PC-3 (cell line): ENCODE measurements around the gene TTC39B.

Source experiments
- EZH2phosphoT487 ChIP-seq: fragments of 300-600 bp; sonication (generic); IDR thresholded peaks from 2 replicates; pipeline ENCODE4 v1.6.1; 2018; ENCODE audit warnings: mild to moderate bottlenecking, antibody characterized with exemption, low read length, borderline replicate concordance
- TF ChIP-seq, protein P1 (sequence below): fragments of 300-600 bp; sonication (generic); conservative IDR thresholded peaks from 2 replicates; pipeline ENCODE4 v1.5.1; 2017; ENCODE audit warnings: antibody characterized with exemption, low read depth, mild to moderate bottlenecking, low read length

DNA sequence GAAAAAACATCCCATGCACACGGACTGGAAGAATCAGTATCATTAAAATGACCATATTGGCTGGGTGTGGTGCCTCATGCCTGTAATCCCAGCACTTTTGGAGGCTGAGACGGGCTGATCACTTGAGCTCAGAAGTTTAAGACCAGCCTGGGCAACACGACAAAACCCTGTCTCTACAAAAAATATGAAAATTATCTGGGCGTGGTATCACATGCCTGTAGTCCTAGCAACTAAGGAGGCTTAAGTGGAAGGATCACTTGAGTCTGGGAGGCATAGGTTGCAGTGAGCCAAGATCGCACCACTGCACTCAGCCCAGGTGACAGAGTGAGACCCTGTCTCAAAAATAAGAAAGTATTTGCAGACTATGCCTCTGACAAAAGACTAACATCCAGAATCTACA, 68.4 kb downstream of the TTC39B start:
- TF ChIP-seq, protein P1, sequence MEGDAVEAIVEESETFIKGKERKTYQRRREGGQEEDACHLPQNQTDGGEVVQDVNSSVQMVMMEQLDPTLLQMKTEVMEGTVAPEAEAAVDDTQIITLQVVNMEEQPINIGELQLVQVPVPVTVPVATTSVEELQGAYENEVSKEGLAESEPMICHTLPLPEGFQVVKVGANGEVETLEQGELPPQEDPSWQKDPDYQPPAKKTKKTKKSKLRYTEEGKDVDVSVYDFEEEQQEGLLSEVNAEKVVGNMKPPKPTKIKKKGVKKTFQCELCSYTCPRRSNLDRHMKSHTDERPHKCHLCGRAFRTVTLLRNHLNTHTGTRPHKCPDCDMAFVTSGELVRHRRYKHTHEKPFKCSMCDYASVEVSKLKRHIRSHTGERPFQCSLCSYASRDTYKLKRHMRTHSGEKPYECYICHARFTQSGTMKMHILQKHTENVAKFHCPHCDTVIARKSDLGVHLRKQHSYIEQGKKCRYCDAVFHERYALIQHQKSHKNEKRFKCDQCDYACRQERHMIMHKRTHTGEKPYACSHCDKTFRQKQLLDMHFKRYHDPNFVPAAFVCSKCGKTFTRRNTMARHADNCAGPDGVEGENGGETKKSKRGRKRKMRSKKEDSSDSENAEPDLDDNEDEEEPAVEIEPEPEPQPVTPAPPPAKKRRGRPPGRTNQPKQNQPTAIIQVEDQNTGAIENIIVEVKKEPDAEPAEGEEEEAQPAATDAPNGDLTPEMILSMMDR: no peak
- TF ChIP-seq EZH2phosphoT487: no peak
